Right cardiac atrium (tissue), 5 donors: Measurements from ENCODE around the gene WDR90. TPM values are rescaled to one million over a fixed set of nuclear protein-coding genes. Genes with fewer than 3 reads are reported as not detected.
A peak's percentile ranks its signal among the peaks of the same experiment; 100 is the strongest.
"Not testable (repeated sequence)": the region's sequence is repeated elsewhere in the genome, so short reads cannot be mapped to it uniquely, and the experiment has no call there.

Experiments
- ATAC-seq, 2 donors: fragments of 200-7000 bp; cut with Tn5 transposase; one replicate each; pipeline versions ENCODE4 v1.8.0 to v1.9.1; 2020; ENCODE audit warnings: moderate library complexity in 2 of 2, mild to moderate bottlenecking in 1 of 2
- DNase-seq, 3 donors: peaks; one replicate each; pipeline ENCODE4 v3.0.0-alpha.2; 2020
- H3K27ac ChIP-seq: one replicate; pipeline ENCODE4 v1.5.1; 2013; ENCODE audit warnings: mild to moderate bottlenecking, low read length, control low read depth, moderate library complexity
- H3K27me3 ChIP-seq: one replicate; pipeline ENCODE4 v1.6.1; 2013; ENCODE audit not compliant: control insufficient read depth, insufficient read depth
- H3K4me1 ChIP-seq: one replicate; pipeline ENCODE4 v1.6.1; 2013; ENCODE audit warnings: low read length; ENCODE audit not compliant: control insufficient read depth, insufficient read depth
- H3K4me3 ChIP-seq: one replicate; pipeline ENCODE4 v1.5.1; 2013; ENCODE audit warnings: low read length, control low read depth
- H3K9me3 ChIP-seq: one replicate; pipeline ENCODE4 v1.6.1; 2013; ENCODE audit warnings: low read length; ENCODE audit not compliant: control insufficient read depth
- WGBS: extraction: QIAGEN DNeasy Blood & Tissue Kit; methylation state at CpG from one replicate; pipeline ENCODE4 v1.1.7; 2013; 5-methylcytosine and 5-hydroxymethylcytosine counted together
- intact Hi-C, 4 donors: fragments of 100-400 bp; cut with DNase I; formaldehyde crosslinking; loops; one replicate each; pipeline versions ENCODE4 v1.11.0 to v1.14.0; 2022 to 2023
- polyA plus RNA-seq: library from polyadenylated mRNA; stranded (reverse); fragments of 200-250 nt; gene quantifications from one replicate; pipeline ENCODE4 v1.2.3, GENCODE V29; 2013
- total RNA-seq, 4 donors: library from RNA; stranded (reverse); fragmentation: NEBNext Ultra II Directional; extraction: Animal tissue kit (Norgen Biotek cat#: 25700); gene quantifications; one replicate each; pipeline ENCODE4 v1.2.1, GENCODE V29; 2021
- donor health status: healthy with polysubstance abuse.
- donor health status: DM: no; HTN: yes; CAD: no.
- donor health status: DM: no; HTN: no; CAD: no.
- donor health status: DM: no; HTN: yes; CAD: no; lungs with severe emphysema.
- donor health status: DM: yes; HTN: yes; CAD: no.

The WDR90 gene
- total and polyA plus RNA-seq, 5 donors = 8.1 to 13.7 (median 11.9) TPM

GRCh38 chr16:706189-707061, 57.3 kb downstream of the WDR90 start:
- Histone ChIP-seq H3K27ac (no peak overlapping the region), H3K4me3 (no peak overlapping the region), H3K4me1 (no peaks in the 10 kb centered on the region), H3K9me3 (no peaks in the 10 kb centered on the region), H3K27me3 (no peaks in the 10 kb centered on the region)
- DNase-seq (no peak), ATAC-seq (no peak)
- WGBS = 4% methylated on average over 49 of the region's 49 CpGs
- intact Hi-C loops = loop anchor here in 1 of 4 donors (5.0 kb wide), 1 partner anchor 346 kb away; no protein-coding TSS in a partner anchor

DNA sequence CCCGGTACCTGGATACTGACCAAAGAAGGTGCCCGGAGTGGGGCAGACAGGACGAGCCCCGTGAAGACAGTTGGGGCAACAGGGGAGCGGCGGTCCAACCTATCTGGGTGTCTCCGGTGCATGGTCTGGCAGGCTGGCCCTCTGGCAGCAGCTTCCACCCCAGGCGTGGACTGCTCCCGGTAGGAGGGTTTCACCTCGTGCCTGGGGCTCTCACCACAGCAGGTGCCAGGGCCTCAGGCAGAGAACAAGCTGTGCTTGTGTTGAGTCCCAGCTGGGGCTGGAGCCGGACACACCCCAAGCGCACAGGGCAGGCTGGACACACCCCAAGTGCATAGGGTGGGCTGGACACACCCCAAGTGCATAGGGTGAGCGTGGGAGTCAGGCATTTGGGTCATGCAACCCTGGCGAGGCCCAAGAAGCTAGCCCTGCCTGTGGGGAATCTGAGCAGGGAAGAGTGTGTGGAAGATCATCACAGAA, 57.9 kb downstream of the WDR90 start:
- intact Hi-C loops = loop anchor here in 1 of 4 donors (5.0 kb wide), 1 partner anchor 345 kb away; no protein-coding TSS in a partner anchor
- no peaks in the 10 kb centered on the region for H3K27me3 ChIP-seq
- H3K4me3 ChIP-seq = no peak overlapping the region

DNA sequence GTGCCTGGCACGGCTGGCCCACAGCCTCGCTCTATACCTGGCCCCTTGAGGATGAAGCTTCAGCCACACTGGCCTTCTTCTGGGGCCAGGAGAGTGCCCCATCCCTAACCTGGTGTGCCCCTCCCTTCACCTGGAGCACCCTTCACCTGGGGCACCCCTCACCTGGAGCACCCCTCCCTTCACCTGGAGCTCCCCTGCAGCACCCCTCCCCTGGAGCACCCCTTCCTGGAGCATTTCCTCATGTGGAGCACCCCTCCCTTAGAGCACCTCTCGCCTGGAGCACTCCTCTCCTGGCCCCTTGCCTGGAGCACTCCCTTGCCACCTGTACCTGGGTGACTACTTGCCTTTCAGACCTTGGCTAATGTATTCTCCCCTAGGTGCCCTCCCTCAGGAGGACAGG, 58.9 kb downstream of the WDR90 start:
- 54% methylated on average over 3 of the region's 3 CpGs for WGBS
- Histone ChIP-seq H3K27me3 (no peaks in the 10 kb centered on the region), H3K4me1 (no peaks in the 10 kb centered on the region), H3K27ac (no peak overlapping the region), H3K4me3 (no peak overlapping the region), H3K9me3 (no peaks in the 10 kb centered on the region)
- no peak for ATAC-seq
- intact Hi-C loops = loop anchor here in 1 of 4 donors (5.0 kb wide), 1 partner anchor 344 kb away; no protein-coding TSS in a partner anchor
- no peak for DNase-seq

More for the DNA sequence above, 57.9 kb downstream of the WDR90 start:
- no peak overlapping the region for H3K27ac ChIP-seq
- ATAC-seq (no peak), DNase-seq (no peak)
- no peaks in the 10 kb centered on the region for H3K4me1 ChIP-seq
- 40% methylated on average over 14 of the region's 14 CpGs for WGBS
- no peaks in the 10 kb centered on the region for H3K9me3 ChIP-seq

GRCh38 chr16:708959-709358, 59.8 kb downstream of the WDR90 start:
- Histone ChIP-seq H3K27me3 (no peaks in the 10 kb centered on the region), H3K27ac (no peak overlapping the region), H3K4me3 (no peak overlapping the region), H3K9me3 (no peaks in the 10 kb centered on the region), H3K4me1 (no peaks in the 10 kb centered on the region)
- 61% methylated on average over 4 of the region's 4 CpGs for WGBS
- DNase-seq = no peak
- no peak for ATAC-seq
- intact Hi-C loops = loop anchor here in 1 of 4 donors (5.0 kb wide), 1 partner anchor 343 kb away; no protein-coding TSS in a partner anchor

DNA sequence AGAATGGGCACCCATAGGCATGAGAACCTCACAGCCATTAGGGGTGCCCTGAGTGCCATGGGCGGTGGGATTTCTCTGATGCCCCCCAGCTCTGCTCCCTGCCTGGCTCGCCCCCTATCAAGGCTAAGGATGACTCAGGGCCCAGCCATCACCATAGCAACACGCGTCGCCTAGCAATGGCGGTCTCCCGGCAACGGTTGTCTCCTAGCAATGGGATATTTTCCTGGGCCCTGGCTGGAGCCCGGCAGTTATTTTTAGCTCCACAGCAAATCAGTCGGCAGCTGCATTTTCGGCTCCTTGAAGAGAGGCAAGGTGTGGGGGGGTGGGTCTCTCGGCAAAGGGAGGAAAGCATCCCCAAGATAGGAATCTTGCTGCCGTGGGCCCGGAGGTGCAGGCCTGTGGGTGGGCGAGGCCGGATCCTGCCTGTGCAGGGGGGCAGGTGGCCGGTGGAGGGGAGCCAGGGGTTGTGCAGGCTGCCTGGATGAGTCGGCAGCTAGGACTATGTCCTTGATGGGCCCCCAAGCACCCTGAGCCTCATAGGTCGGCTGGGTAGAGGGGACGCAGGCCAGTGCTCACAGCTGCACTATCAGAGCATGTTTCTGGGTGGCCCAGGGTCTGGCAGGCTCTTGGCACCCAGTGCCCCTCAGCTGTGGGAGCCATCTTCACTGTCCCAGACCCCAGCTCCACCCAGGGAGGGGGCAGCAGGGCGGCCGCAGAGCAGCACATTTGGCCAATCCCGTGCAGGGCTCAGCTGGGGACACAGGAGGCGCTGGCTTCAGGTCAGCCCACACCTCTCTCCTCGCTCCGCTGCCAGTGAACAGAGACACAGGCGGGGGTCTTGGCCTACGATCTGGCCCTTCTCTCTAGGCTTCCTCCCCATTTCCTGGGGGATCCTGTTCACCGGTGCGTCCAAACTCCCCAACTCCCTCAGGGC, 60.7 kb downstream of the WDR90 start:
- no peak for DNase-seq
- no peaks in the 10 kb centered on the region for H3K9me3 ChIP-seq
- H3K4me1 ChIP-seq = no peaks in the 10 kb centered on the region
- ATAC-seq = no peak
- 22% methylated on average over 30 of the region's 30 CpGs for WGBS
- intact Hi-C loops = loop anchor here in 3 of 4 donors (5.0 to 10.0 kb wide), 4 partner anchors 75 to 345 kb away; partner anchors contain the start of genes CHTF18 (in 3 of the 3) and RPUSD1 (in 3 of the 3)
- H3K4me3 ChIP-seq = no peak overlapping the region
- H3K27ac ChIP-seq = no peak overlapping the region
- H3K27me3 ChIP-seq = no peaks in the 10 kb centered on the region

GRCh38 chr16:710500-711075, 61.4 kb downstream of the WDR90 start:
- no peak for ATAC-seq
- no peak overlapping the region for H3K4me3 ChIP-seq
- H3K9me3 ChIP-seq = no peaks in the 10 kb centered on the region
- intact Hi-C loops = loop anchor here in 3 of 4 donors (5.0 to 10.0 kb wide), 3 partner anchors 74 to 344 kb away; partner anchors contain the start of genes CHTF18 (in 3 of the 3) and RPUSD1 (in 3 of the 3)
- no peak for DNase-seq
- H3K27me3 ChIP-seq = no peaks in the 10 kb centered on the region
- no peak overlapping the region for H3K27ac ChIP-seq
- no peaks in the 10 kb centered on the region for H3K4me1 ChIP-seq
- 71% methylated on average over 21 of the region's 21 CpGs for WGBS

- H3K9me3 ChIP-seq = no peaks in the 10 kb centered on the region
- H3K27ac ChIP-seq = no peak overlapping the region
- H3K4me1 ChIP-seq = no peaks in the 10 kb centered on the region
- DNase-seq (no peak), ATAC-seq (no peak)
- 70% methylated on average over 12 of the region's 12 CpGs for WGBS
- intact Hi-C loops = loop anchor here in 3 of 4 donors (5.0 to 10.0 kb wide), 3 partner anchors 74 to 344 kb away; partner anchors contain the start of genes CHTF18 (in 3 of the 3) and RPUSD1 (in 3 of the 3)
- no peaks in the 10 kb centered on the region for H3K27me3 ChIP-seq
- no peak overlapping the region for H3K4me3 ChIP-seq
Measured at GRCh38 chr16:711084-711483, 61.9 kb downstream of the WDR90 start.

GRCh38 chr16:711548-712320, 62.6 kb downstream of the WDR90 start:
- H3K4me3 ChIP-seq = no peak overlapping the region
- DNase-seq (peak; percentile 83 to 94 (median 92)), ATAC-seq (peak; percentile 64 to 67)
- no peak overlapping the region for H3K27ac ChIP-seq
- H3K9me3 ChIP-seq = no peaks in the 10 kb centered on the region
- WGBS = 12% methylated on average over 25 of the region's 25 CpGs
- intact Hi-C loops = loop anchor here (2.0 to 10.0 kb wide), 4 partner anchors 73 to 343 kb away; partner anchors contain the start of genes CHTF18 (in 3 of the 4) and RPUSD1 (in 3 of the 4)
- no peaks in the 10 kb centered on the region for H3K27me3 ChIP-seq
- no peaks in the 10 kb centered on the region for H3K4me1 ChIP-seq

DNA sequence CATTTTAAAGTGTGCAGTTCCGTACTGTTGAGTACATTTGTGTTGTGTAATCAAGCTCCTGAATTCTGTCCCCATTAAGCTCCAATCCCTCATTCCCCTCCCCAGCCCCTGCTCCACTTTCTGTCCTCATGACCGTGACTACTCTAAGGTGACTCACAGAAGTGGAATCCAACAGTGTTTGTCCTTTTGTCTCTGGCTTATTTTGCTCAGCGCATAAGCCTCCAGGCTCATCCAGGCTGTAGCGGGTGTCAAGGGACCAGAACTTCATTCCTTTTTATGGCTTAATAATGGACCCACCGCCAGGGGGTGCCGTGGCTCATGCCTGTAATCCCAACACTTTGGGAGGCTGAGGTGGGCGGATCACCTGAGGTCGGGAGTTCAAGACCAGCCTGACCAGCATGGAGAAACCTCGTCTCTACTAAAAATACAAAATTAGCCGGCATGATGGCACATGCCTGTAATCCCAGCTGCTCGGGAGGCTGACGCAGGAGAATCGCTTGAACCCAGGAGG, 63.6 kb downstream of the WDR90 start:
- not testable (repeated sequence) for ATAC-seq, H3K27ac ChIP-seq, DNase-seq, H3K4me3 ChIP-seq, H3K4me1 ChIP-seq, H3K27me3 ChIP-seq, H3K9me3 ChIP-seq
- intact Hi-C loops = loop anchor here (2.0 to 10.0 kb wide), 4 partner anchors 72 to 342 kb away; partner anchors contain the start of genes CHTF18 (in 3 of the 4) and RPUSD1 (in 3 of the 4)
- WGBS = 57% methylated on average over 13 of the region's 13 CpGs
